ENCODE results near the gene BRCC3. TPM values are rescaled to one million over a fixed set of nuclear protein-coding genes. Genes with fewer than 3 reads are reported as not detected.

The BRCC3 gene
- total and polyA plus RNA-seq, 10 of the 15 experiments (the other 5 are each of a cell fraction or from before 2014, with no cell fraction given): 15.5 to 57.5 (median 35.6) TPM

GRCh38 chrX:155070975-155071693 lies at the start of gene BRCC3, which contains the start of the genes CMC4 and MTCP1 (continued):
- TF ChIP-seq RELB (IDR thresholded peaks at IDR 0.05; ENCODE audit: low read depth): peak; percentile 27; the same call in 1 of the 2 replicates
- no peak; the same call in 1 of the 2 replicates for TF ChIP-seq NRF1 (conservative IDR thresholded peaks at IDR 0.05; ENCODE audit: low read depth, low read length)
- TF ChIP-seq CTCF (IDR thresholded peaks at IDR 0.05 in 2 of 3, conservative IDR thresholded peaks at IDR 0.05 in 1 of 3; ENCODE audit: control insufficient read depth in 2 of 3, extremely low read depth in 1 of 3, insufficient read depth in 1 of 3, low read depth in 3 of 3, low read length in 3 of 3): no peak
- TF ChIP-seq HDGF (IDR thresholded peaks at IDR 0.05): no peak
- no peak for TF ChIP-seq ZNF274 (IDR thresholded peaks at IDR 0.05; ENCODE audit: insufficient read depth, insufficient read length)
- no peak for TF ChIP-seq STAT3 (IDR thresholded peaks at IDR 0.05; ENCODE audit: low read depth, low read length)
- 0 out of 2 replicates have a peak, but pooled peaks have one; percentile 30 for TF ChIP-seq NKRF (conservative IDR thresholded peaks at IDR 0.05)
- TF ChIP-seq JUND (IDR thresholded peaks at IDR 0.05; ENCODE audit: low read depth, low read length): no peak
- peak; percentile 17; the same call in 1 of the 2 replicates for TF ChIP-seq PML (IDR thresholded peaks at IDR 0.05; ENCODE audit: low read length)
- TF ChIP-seq ZBTB4 (CRISPR knock-in tag; IDR thresholded peaks at IDR 0.05): no peak
- no peak for TF ChIP-seq CHD4 (IDR thresholded peaks at IDR 0.05)
- TF ChIP-seq USF1 (IDR thresholded peaks at IDR 0.05; ENCODE audit: borderline replicate concordance, extremely low read length, insufficient read depth, low read depth, low read length): no peak
- TF ChIP-seq ASH2L (IDR thresholded peaks at IDR 0.05; ENCODE audit: borderline replicate concordance, low read depth): no peak
- TF ChIP-seq HSF1 (IDR thresholded peaks at IDR 0.05; ENCODE audit: low read depth, low read length): no peak
